ENCODE data around the gene MEF2A.

DNA sequence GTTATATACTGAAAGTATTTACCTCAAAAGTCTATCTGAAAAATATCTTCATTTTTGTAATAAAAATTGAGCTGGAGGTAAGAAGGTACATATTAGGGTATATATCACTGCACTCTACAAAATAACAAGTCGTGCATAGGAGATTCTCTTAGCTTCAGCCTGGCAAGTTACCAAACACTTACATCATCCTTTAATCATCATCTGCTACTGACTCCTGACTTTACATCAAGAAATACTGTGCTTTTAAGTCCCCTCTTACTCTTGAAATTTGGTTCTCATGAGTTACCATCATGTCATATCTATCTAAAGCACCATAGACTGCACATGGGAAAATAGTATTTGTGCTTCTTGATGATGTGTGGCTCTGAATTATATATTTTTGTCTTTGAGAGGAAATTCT is 116.7 kb downstream of the MEF2A start:
- TF ChIP-seq, protein P1, sequence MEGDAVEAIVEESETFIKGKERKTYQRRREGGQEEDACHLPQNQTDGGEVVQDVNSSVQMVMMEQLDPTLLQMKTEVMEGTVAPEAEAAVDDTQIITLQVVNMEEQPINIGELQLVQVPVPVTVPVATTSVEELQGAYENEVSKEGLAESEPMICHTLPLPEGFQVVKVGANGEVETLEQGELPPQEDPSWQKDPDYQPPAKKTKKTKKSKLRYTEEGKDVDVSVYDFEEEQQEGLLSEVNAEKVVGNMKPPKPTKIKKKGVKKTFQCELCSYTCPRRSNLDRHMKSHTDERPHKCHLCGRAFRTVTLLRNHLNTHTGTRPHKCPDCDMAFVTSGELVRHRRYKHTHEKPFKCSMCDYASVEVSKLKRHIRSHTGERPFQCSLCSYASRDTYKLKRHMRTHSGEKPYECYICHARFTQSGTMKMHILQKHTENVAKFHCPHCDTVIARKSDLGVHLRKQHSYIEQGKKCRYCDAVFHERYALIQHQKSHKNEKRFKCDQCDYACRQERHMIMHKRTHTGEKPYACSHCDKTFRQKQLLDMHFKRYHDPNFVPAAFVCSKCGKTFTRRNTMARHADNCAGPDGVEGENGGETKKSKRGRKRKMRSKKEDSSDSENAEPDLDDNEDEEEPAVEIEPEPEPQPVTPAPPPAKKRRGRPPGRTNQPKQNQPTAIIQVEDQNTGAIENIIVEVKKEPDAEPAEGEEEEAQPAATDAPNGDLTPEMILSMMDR (IDR thresholded peaks at IDR 0.05; ENCODE audit: low read length): no peak
- TF ChIP-seq EZH2phosphoT487 (IDR thresholded peaks at IDR 0.05; ENCODE audit: low read length): no peak
